Fibroblast of villous mesenchyme (primary cell): ENCODE results near the gene ZNF839. TPM values are rescaled to one million over a fixed set of nuclear protein-coding genes. Genes with fewer than 3 reads are reported as not detected.
"Not testable (repeated sequence)": the region's sequence is repeated elsewhere in the genome, so short reads cannot be mapped to it uniquely, and the experiment has no call there.

Experiments
- DNase-seq: peaks from one replicate; pipeline ENCODE4 v3.0.0-alpha.2; 2010; ENCODE audit warnings: low read depth
- H3K4me3 ChIP-seq: 2 replicates; pipeline ENCODE4 v1.5.1; 2011; ENCODE audit warnings: low read depth, mild to moderate bottlenecking, low read length
- CTCF ChIP-seq: IDR thresholded peaks from 2 replicates; pipeline ENCODE4 v1.5.1; 2012; ENCODE audit warnings: low read depth, mild to moderate bottlenecking, low read length; ENCODE audit not compliant: insufficient read depth
- total RNA-seq: library from RNA; depleted of rRNA; stranded (reverse); fragments of >200 nt; gene quantifications from 2 replicates; pipeline ENCODE4 v1.2.3, GENCODE V29; 2012

Gene ZNF839
- total RNA-seq, 1 donor = 9.5 TPM

GRCh38 chr14:102348376-102348775, 28.8 kb downstream of the ZNF839 start:
- no peak overlapping the region for H3K4me3 ChIP-seq
- no peak for DNase-seq

DNA sequence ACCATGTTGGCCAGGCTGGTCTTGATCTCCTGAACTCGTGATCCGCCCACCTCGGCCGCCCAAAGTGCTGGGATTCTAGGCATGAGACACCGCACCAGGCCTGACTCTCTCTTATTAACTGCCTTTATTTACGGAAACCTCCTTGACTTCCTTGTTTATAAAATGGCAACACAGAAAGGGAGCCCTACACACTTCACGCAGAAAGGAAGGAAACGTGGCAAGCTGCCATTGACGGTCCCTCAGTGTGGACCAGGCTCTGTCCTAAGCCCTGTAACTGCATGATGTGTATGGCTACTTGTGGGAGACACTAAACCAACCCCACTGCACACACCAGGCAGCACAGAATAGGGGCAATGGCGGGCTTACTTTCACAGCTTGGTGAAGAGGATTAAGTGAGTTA, 31.5 kb downstream of the ZNF839 start:
- no peak for TF ChIP-seq CTCF
- no peak for DNase-seq
- H3K4me3 ChIP-seq = no peak overlapping the region

More at GRCh38 chr14:102348376-102348775, 28.8 kb downstream of the ZNF839 start:
- no peak for TF ChIP-seq CTCF

DNA sequence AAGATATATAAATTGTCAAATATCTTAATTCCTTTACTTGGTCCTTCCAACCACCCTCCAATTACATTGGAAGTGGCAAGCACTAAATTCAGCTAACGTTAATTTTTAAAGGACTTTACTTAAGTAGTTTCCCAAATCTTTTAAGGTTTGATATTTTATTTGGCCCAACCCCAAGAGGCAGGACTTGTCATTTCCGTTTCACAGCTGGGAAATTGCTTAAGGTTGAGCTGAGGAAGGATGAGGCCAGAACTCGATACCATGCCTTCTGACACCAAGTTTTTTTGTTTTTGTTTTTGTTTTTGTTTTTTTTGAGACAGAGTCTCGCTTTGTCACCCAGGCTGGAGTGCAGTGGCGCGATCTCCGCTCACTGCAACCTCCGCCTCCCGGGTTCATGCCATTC, 32.0 kb downstream of the ZNF839 start:
- not testable (repeated sequence) for H3K4me3 ChIP-seq, DNase-seq

- no peak for DNase-seq
- H3K4me3 ChIP-seq = no peak overlapping the region
- TF ChIP-seq CTCF = no peak
Measured at GRCh38 chr14:102352213-102352612, 32.7 kb downstream of the ZNF839 start.

DNA sequence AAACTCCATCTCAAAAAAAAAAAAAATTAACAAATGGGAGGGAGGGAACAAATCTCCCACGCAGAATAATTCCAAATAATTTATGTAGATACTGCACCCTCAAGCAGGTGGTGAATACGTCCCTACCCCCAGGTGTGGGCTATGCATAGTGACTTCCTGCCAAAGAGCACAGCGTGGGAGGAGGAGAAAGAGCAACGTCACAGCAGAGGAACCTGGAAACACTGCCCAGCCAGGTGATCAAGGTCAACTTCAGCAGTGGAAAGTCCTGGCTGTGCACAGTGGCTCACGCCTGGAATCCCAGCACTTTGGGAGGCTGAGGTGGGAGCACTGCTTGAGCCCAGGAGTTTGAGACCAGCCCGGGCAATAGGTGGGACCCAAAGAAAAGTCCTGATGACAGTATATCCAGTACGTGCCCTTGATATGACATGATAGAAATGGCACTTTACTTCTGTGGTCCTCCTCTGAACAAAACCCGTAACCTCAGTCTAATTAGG, 33.6 kb downstream of the ZNF839 start:
- no peak for DNase-seq
- no peak for TF ChIP-seq CTCF
- no peak overlapping the region for H3K4me3 ChIP-seq

DNA sequence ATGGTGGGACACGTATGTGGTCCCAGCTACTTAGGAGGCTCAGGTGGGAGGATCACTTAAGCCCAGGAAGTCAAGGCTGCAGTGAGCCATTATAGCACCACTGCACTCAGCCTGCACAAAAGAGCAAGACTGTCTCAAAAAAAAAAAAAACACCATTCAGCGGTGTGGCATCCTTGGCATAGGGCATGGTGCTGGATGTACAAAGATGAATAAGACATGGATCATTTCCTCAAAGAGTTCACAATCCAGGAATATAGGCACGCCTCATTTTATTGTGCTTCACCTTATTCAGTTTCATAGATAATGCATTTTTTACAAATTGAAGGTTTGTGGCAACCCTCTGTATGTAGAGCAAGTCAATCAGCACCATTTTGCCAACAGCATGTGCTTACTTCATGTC, 36.7 kb downstream of the ZNF839 start:
- DNase-seq = no peak
- TF ChIP-seq CTCF = no peak
- H3K4me3 ChIP-seq = no peak overlapping the region

DNA sequence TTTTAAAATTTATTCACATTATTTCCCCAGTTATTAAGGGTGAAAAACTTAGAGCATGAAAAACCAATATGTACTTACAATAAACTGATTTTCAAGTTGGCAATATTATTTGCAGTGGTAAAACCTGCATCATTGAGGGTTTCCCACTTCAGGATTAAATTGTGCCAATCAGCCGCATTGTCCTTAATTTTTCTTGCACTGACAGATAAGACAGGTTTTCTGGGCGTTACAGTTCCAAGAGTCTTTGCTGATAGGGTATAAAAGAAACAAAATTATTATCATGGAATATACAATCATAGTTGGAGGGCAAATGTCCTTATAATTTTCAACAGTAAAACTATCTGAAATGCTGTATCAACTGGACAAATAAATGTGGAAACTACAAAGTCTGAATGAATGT, 39.8 kb downstream of the ZNF839 start:
- TF ChIP-seq CTCF = no peak
- DNase-seq = no peak
- no peak overlapping the region for H3K4me3 ChIP-seq
